BLaER1 treated with 17β-estradiol and CSF1 and Interleukin-3, amounts not matched to agents 10 nM and 100 nM (cell line): Measurements from ENCODE around the gene ILF2.
A peak's percentile ranks its signal among the peaks of the same experiment; 100 is the strongest.

Source experiments
- H3K27ac ChIP-seq, 11 experiments: shearing (Covaris generic); formaldehyde crosslinking; 2 replicates each; pipeline ENCODE4 v1.8.1; 2022
- H3K27me3 ChIP-seq, 11 experiments: shearing (Covaris generic); formaldehyde crosslinking; 2 replicates each; pipeline ENCODE4 v1.8.1; 2022
- H3K36me3 ChIP-seq, 11 experiments: shearing (Covaris generic); formaldehyde crosslinking; 2 replicates each; pipeline ENCODE4 v1.8.1; 2022
- H3K4me1 ChIP-seq, 10 experiments: shearing (Covaris generic); formaldehyde crosslinking; 2 replicates each; pipeline ENCODE4 v1.8.1; 2022
- H3K4me2 ChIP-seq, 11 experiments: shearing (Covaris generic); formaldehyde crosslinking; 2 replicates each; pipeline ENCODE4 v1.8.1; 2022
- H3K4me3 ChIP-seq, 10 experiments: shearing (Covaris generic); formaldehyde crosslinking; 2 replicates each; pipeline ENCODE4 v1.8.1; 2022
- H3K9ac ChIP-seq, 11 experiments: shearing (Covaris generic); formaldehyde crosslinking; 2 replicates each; pipeline ENCODE4 v1.8.1; 2022
- H3K9me3 ChIP-seq, 11 experiments: shearing (Covaris generic); formaldehyde crosslinking; replicated peaks in 1 of 11; 2 replicates each; pipeline ENCODE4 v1.8.1; 2022
- H4K20me1 ChIP-seq, 11 experiments: shearing (Covaris generic); formaldehyde crosslinking; 2 replicates each; pipeline ENCODE4 v1.8.1; 2022
- Cebpa-rat ChIP-seq, 11 experiments: shearing (Covaris generic); IDR thresholded peaks; 2 replicates each; pipeline ENCODE4 v1.8.1; 2022

ILF2 gene

DNA sequence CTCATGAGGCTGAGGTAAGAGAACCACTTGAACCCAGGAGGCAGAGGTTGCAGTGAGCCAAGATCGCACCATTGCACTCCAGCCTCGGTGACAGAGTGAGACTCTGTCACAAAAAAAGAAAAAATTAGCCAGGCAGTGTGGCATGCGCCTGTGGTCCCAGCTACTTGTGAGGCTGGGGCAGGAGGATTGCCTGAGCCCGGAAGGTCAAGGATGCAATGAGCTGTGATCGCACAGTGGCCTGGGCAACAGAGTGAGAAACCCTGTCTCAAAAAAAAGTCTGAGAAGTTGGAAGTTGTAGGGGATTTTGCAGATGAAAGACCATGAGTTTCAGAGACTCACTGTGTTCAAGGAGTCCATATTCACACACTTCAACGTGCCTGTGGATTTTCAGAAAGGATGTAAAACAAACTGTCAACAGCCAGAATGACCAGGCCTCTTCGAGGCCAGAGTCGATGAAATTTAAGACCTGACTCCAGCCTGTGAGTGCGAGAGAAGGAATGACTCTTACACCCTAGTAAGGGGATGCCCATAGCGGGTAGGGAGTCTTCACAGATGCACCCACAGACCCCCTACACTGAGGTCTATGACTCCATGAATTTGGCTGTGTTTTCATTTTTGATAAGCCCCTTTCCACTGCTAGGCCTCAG, 45.7 kb downstream of the ILF2 start:
- H3K9ac ChIP-seq, result peak overlapping the region in 7 of 11 experiments; percentile 16 to 91 (median 86); a peak in 8 of 22 replicates
- peaks cover 0 to 9% (median 3%) of the 10 kb centered on the region in 11 experiments; a peak in 11 of 22 replicates for H3K9me3 ChIP-seq
- H3K4me1 ChIP-seq, result peaks cover 85 to 93% (median 89%) of the 10 kb centered on the region in 10 experiments
- no peak for TF ChIP-seq Cebpa-rat (IDR thresholded peaks at IDR 0.05)
- H3K4me3 ChIP-seq, result peak overlapping the region in 7 of 10 experiments; percentile 61 to 75 (median 70); a peak in 12 of 20 replicates
- peak overlapping the region in 9 of 11 experiments; percentile 24 to 92 (median 84); a peak in 8 of 22 replicates for H3K27ac ChIP-seq
- H3K36me3 ChIP-seq, result peaks cover 7 to 54% (median 39%) of the 10 kb centered on the region in 11 experiments; a peak in 21 of 22 replicates
- H4K20me1 ChIP-seq, result no peaks in the 10 kb centered on the region
- no peaks in the 10 kb centered on the region for H3K27me3 ChIP-seq
- H3K4me2 ChIP-seq, result peak overlapping the region; percentile 84 to 100 (median 97)

DNA sequence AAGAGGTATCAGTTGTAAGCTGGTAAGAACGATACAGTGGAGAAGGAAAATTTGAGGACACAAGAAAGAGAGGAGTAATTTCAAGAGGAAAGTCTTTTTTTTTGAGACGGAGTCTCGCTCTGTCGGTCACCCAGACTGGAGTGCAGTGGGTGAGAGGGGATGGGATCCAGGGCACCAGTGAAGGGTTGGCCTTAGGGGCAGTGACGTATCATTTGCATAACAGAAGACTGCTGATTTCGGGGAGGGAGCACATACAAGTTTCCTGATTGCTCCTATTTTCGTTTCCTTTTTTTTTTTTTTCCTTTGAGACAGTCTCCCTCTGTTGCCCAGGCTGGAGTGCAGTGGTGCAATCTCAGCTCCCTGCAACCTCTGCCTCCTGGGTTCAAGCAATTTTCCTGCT, 47.7 kb downstream of the ILF2 start:
- Histone ChIP-seq H4K20me1 (no peaks in the 10 kb centered on the region), H3K36me3 (peaks cover 27 to 74% (median 59%) of the 10 kb centered on the region in 11 experiments), H3K4me3 (peak overlapping the region in 8 of 10 experiments; percentile 1 to 75 (median 69); a peak in 14 of 20 replicates), H3K9ac (peak overlapping the region; percentile 6 to 88 (median 53); a peak in 18 of 22 replicates), H3K27ac (peak overlapping the region; percentile 36 to 92 (median 64); a peak in 20 of 22 replicates), H3K4me2 (peak overlapping the region; percentile 84 to 100 (median 97)), H3K4me1 (peaks cover 75 to 93% (median 82%) of the 10 kb centered on the region in 10 experiments), H3K27me3 (no peaks in the 10 kb centered on the region), H3K9me3 (peaks cover 0 to 17% (median 11%) of the 10 kb centered on the region in 11 experiments; a peak in 12 of 22 replicates)
- peak in 4 of 11 experiments; percentile 19 to 59 (median 32); a peak in 5 of 22 replicates for TF ChIP-seq Cebpa-rat (IDR thresholded peaks at IDR 0.05)

DNA sequence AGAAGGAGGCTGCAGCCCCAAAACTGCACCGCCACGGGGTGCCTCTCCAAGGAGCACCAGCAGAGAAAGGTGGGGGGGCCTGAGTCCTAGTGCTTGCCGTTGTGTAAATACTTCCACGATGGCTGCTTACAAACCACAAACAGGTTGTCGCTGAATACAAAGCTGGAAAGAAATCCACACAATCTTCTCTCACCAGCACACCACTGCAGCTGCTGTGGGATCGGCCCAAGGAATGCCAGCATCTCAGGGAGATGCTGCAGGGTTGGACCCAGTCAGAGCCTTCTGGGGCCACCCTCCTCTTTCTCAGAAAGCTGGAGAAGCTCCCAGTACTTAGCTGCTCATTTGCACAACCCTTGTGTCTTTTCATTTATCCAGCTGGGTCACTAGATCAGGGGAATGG, 51.6 kb downstream of the ILF2 start:
- no peak for TF ChIP-seq Cebpa-rat (IDR thresholded peaks at IDR 0.05)

DNA sequence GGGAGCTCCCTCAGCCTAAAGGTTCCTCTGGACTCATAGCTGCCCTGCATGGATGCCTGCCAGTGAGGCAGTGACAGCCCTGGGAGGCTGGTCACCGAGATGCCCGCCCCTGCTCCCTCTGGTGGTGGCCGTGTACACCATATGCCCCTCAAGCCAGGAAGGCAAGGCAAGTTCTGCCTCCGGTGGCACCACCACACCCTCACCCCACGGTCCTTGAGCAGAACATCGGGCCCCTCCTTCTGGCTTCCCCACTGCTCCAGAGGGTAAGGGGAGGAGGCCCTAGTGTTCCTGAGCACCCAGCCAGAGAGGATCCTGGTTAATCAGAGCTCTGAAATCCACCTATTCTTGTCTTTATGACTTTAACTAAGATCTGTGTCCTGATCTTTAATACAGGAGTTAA, 53.1 kb downstream of the ILF2 start:
- H3K36me3 ChIP-seq, result peaks cover 26 to 50% (median 43%) of the 10 kb centered on the region in 11 experiments
- no peak for TF ChIP-seq Cebpa-rat (IDR thresholded peaks at IDR 0.05)
- H3K27me3 ChIP-seq, result no peaks in the 10 kb centered on the region
- peak overlapping the region in 10 of 11 experiments; percentile 18 to 62 (median 42); a peak in 16 of 22 replicates for H3K27ac ChIP-seq
- peaks cover 47 to 86% (median 58%) of the 10 kb centered on the region in 10 experiments for H3K4me1 ChIP-seq
- peaks cover 0 to 17% (median 11%) of the 10 kb centered on the region in 11 experiments; a peak in 12 of 22 replicates for H3K9me3 ChIP-seq
- H3K9ac ChIP-seq, result peak overlapping the region in 10 of 11 experiments; percentile 7 to 68 (median 41); a peak in 14 of 22 replicates
- H3K4me2 ChIP-seq, result peak overlapping the region; percentile 31 to 82 (median 56)
- H4K20me1 ChIP-seq, result no peaks in the 10 kb centered on the region
- no peak overlapping the region for H3K4me3 ChIP-seq

More for the DNA sequence above, 51.6 kb downstream of the ILF2 start:
- Histone ChIP-seq H3K27ac (peak overlapping the region in 3 of 11 experiments; percentile 51 to 62 (median 61); a peak in 2 of 22 replicates), H3K9me3 (peaks cover 0 to 17% (median 11%) of the 10 kb centered on the region in 11 experiments; a peak in 12 of 22 replicates), H3K9ac (peak overlapping the region in 1 of 11 experiments; percentile 2; a peak in 1 of 22 replicates), H3K4me1 (peaks cover 60 to 98% (median 72%) of the 10 kb centered on the region in 10 experiments), H3K4me2 (peak overlapping the region in 5 of 11 experiments; percentile 12 to 82 (median 70); a peak in 8 of 22 replicates), H3K36me3 (peaks cover 26 to 58% (median 44%) of the 10 kb centered on the region in 11 experiments), H4K20me1 (no peaks in the 10 kb centered on the region), H3K27me3 (no peaks in the 10 kb centered on the region), H3K4me3 (no peak overlapping the region)

DNA sequence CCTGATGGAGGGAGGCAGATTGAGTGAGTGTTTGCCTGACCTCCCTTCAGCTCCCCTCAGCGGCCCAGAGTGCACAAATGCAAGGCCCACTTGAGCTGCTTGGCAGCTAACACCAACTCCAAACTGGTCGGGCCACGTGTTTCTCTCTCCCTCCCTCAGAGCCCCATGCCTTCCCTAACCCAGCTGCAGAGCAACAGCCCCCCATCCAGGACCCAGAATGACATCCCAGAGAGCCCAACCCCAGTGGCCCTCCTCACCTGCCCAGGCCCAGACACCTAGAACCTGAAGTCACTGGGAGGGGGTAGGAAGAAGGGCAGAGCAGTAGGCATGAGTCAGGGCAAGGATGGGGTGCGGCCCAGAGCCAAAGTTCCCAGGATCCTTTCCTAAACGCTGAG, 53.9 kb downstream of the ILF2 start:
- Histone ChIP-seq H3K36me3 (peaks cover 26 to 42% (median 37%) of the 10 kb centered on the region in 11 experiments), H3K4me3 (no peak overlapping the region), H4K20me1 (no peaks in the 10 kb centered on the region), H3K27ac (peak overlapping the region in 10 of 11 experiments; percentile 18 to 62 (median 42); a peak in 17 of 22 replicates), H3K4me2 (peak overlapping the region in 10 of 11 experiments; percentile 31 to 82 (median 55); a peak in 17 of 22 replicates), H3K9ac (peak overlapping the region in 8 of 11 experiments; percentile 8 to 51 (median 39); a peak in 8 of 22 replicates), H3K4me1 (peaks cover 40 to 83% (median 51%) of the 10 kb centered on the region in 10 experiments), H3K9me3 (peaks cover 0 to 17% (median 11%) of the 10 kb centered on the region in 11 experiments; a peak in 12 of 22 replicates), H3K27me3 (no peaks in the 10 kb centered on the region)
- TF ChIP-seq Cebpa-rat (IDR thresholded peaks at IDR 0.05), result no peak

DNA sequence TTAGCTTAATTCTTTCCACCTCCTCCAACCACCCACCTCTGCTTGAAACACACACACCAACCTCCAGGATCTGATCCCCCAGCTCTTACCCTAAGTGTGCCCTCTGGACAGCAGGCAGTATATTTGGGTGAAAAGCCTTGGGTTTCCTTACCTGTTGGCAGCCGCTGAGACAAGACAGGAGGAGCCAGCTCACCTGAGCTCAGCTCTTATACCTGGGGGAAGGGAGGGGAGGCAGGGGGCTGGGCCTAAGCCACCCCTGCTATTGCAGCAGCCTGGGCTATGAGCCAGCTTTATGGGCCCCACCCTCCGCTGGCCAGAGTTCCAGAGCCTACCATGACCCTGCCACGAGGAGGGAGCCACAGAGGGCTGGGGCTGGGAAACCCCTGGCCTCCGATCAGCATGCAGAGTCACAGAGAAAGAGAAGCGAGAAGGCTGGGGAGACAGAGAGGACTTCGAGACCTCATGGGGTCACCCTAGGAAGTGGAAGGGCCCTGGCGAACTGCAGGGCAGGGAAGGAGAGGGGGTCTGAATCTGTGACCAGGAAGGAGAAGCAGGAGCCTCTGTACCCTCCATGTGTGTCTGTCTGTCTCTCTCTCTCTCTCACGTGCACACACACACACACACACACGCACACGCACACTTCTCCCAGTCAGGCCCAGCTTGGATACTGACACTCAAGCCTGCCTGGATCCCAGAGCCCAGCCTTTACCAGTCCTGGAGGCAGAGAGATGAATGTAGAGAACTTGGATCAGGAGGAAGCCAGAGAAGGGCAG, 54.5 kb downstream of the ILF2 start, which contains the start of gene S100A14:
Gene S100A14 (minus strand): TSS at position 182 of the 773 bp plus-strand sequence. CDS start 467 bp downstream, outside the sequence.
- Histone ChIP-seq H3K4me2 (peak within 1 kb of the TSS in 10 of 11 experiments; percentile 31 to 82 (median 55); a peak in 18 of 22 replicates), H3K4me1 (peaks cover 34 to 83% (median 47%) of the 10 kb centered on the region in 10 experiments), H3K9ac (peak within 1 kb of the TSS in 8 of 11 experiments; percentile 8 to 51 (median 39); a peak in 8 of 22 replicates), H3K27me3 (no peaks in the 10 kb centered on the region), H3K27ac (peak within 1 kb of the TSS in 10 of 11 experiments; percentile 18 to 62 (median 42); a peak in 17 of 22 replicates), H4K20me1 (no peaks in the 10 kb centered on the region), H3K36me3 (peaks cover 26 to 36% (median 32%) of the 10 kb centered on the region in 11 experiments), H3K4me3 (no peak within 1 kb of the TSS), H3K9me3 (peaks cover 0 to 17% (median 11%) of the 10 kb centered on the region in 11 experiments; a peak in 12 of 22 replicates)
- no peak for TF ChIP-seq Cebpa-rat (IDR thresholded peaks at IDR 0.05)

DNA sequence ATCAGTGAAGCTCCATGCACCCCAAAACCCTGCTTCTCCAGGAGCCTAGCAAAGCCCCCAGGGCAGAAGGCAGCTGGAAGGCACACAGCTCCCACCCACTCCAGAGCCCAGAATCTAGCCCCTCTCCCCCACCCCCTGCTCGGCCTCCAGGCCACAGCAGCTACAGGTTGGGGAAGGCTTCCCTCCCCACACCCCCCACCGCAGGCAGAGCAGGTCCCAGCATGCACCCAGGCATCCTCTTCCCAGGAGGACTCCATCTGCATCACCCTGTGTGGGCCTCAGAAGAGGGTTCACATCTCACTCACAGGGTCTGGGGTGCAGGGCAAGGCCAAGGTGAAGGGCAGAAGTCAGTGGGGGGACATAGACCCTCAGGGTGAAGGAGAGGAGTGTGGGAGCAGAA, 55.4 kb downstream of the ILF2 start:
- Histone ChIP-seq H3K4me2 (0 out of 22 replicates have a peak overlapping the region, but pooled peaks of 3 of the 11 experiments have one; percentile 11 to 82 (median 70)), H3K4me1 (peaks cover 36 to 83% (median 52%) of the 10 kb centered on the region in 10 experiments), H4K20me1 (no peaks in the 10 kb centered on the region), H3K4me3 (no peak overlapping the region), H3K27me3 (no peaks in the 10 kb centered on the region), H3K9ac (no peak overlapping the region), H3K27ac (peak overlapping the region in 5 of 11 experiments; percentile 25 to 62 (median 43); a peak in 5 of 22 replicates), H3K36me3 (peaks cover 20 to 27% (median 24%) of the 10 kb centered on the region in 11 experiments), H3K9me3 (peaks cover 0 to 12% (median 10%) of the 10 kb centered on the region in 11 experiments; a peak in 12 of 22 replicates)
- no peak for TF ChIP-seq Cebpa-rat (IDR thresholded peaks at IDR 0.05)

DNA sequence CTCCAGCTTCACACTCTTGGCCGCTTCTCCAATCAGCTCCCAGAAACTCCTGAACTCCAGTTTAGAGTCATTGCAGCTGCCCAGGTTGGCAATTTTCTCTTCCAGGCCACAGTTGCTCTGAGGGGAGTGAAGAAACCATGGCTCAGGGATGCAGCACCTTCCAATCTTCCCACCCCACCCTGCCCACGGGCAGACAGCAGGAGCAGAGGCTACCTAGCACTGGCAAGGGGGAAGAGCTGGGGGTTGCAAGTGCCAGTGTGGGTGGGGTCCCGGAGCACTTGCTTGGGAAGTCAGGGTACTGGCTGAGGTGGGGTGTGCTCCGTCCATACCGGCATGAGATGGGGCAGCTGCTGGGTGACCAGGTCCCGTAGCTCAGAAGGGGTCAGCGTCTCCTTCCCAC, 55.9 kb downstream of the ILF2 start:
- Histone ChIP-seq H3K4me1 (peaks cover 41 to 84% (median 57%) of the 10 kb centered on the region in 10 experiments), H3K4me3 (no peak overlapping the region), H3K27me3 (no peaks in the 10 kb centered on the region), H3K9me3 (peaks cover 0 to 7% (median 6%) of the 10 kb centered on the region in 11 experiments; a peak in 12 of 22 replicates), H3K27ac (0 out of 22 replicates have a peak overlapping the region, but pooled peaks of 2 of the 11 experiments have one; percentile 2 to 61), H4K20me1 (no peaks in the 10 kb centered on the region), H3K9ac (no peak overlapping the region), H3K36me3 (peaks cover 15 to 22% (median 19%) of the 10 kb centered on the region in 11 experiments), H3K4me2 (peak overlapping the region in 9 of 11 experiments; percentile 11 to 71 (median 50); a peak in 15 of 22 replicates)
- no peak for TF ChIP-seq Cebpa-rat (IDR thresholded peaks at IDR 0.05)
